HG03196 (cell line): ENCODE data around the gene IL18RAP.

Source experiments
- ATAC-seq: cut with Tn5 transposase; IDR thresholded peaks from one replicate; pipeline ENCODE4 v1.9.1; 2021; ENCODE audit not compliant: unreplicated experiment

Gene IL18RAP, protein sequence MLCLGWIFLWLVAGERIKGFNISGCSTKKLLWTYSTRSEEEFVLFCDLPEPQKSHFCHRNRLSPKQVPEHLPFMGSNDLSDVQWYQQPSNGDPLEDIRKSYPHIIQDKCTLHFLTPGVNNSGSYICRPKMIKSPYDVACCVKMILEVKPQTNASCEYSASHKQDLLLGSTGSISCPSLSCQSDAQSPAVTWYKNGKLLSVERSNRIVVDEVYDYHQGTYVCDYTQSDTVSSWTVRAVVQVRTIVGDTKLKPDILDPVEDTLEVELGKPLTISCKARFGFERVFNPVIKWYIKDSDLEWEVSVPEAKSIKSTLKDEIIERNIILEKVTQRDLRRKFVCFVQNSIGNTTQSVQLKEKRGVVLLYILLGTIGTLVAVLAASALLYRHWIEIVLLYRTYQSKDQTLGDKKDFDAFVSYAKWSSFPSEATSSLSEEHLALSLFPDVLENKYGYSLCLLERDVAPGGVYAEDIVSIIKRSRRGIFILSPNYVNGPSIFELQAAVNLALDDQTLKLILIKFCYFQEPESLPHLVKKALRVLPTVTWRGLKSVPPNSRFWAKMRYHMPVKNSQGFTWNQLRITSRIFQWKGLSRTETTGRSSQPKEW

DNA sequence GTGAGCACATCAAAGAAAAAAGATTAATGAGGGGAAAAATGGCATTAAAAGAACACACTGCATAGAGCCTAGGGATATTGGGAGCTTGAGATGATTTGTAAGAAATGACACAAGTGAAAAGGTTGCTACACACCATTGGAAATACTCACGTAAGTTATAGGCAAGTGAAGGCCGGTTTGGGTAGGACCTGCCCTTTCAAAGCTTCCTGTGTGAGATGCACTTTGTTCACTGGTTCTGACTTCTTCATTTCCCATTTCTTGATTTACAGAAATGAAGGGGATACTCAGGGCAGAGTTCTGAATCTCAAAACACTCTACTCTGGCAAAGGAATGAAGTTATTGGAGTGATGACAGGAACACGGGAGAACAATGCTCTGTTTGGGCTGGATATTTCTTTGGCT is at the start of gene IL18RAP:
IL18RAP (plus strand) TSS at position 251 of the 400 bp plus-strand sequence; CDS start at position 369, 118 bp downstream.
- no peak for ATAC-seq

DNA sequence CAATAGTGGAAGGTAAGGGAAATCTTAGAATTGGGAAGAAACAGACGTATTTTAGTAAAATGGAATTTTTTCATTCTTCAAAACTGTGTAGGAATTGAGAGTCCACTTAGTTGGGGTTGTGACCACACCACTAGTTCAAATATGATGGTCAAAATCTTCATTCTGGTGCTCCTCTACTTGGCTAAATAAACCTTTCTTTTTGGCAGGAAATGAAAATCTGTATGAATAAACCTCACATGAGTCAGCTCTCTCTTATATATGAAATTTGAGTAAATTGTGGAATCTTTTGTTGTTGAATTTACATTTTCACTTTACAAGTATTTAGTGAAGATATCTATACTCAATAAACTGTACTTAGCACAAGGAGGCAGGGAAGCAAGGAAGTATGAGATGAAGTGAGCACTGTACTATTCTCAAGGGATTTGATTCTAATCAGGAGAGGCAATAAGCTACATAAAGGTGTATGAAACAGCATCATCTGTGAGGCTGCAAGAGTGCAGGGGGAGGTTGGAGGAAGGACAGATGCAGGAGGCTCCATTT is 46.8 kb upstream of the IL18RAP start:
- ATAC-seq: no peak

DNA sequence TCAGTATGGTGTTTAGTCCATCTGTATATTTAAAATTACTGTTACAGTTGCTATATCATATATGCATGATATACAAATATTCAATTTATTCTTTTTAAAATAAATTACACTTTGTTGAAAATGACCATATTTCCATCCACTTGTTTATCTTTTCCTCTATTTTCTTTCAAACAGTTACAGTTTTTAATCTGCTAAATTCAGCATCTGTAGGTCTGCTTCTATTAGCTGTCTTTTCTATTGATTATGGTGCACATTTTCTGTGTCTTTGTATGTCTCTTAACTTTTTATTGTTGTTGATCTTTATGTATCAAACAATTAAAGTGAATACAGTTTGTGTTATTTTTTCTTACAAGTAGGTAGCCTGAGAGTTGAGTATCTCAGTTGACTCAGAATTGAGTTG is 39.2 kb upstream of the IL18RAP start:
- no peak for ATAC-seq

DNA sequence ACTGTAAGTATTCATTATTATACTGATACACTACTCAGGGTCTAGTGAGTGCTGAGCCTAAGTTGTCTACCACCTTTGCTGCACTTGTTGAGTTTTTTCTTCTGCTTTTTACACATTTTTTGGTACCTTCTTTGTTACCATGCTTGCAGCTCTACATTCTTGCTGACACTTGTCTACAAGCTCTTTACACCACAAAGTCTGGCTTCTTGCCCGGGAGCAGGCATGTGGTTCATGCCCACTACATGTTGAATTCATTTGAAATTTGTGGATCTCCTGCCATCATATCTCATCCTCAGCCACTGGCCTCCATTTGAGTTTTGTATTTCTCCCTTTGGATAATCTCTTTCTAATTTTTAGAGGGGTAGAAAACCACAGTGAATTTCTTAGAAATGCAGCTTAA is 37.4 kb upstream of the IL18RAP start:
- no peak for ATAC-seq

DNA sequence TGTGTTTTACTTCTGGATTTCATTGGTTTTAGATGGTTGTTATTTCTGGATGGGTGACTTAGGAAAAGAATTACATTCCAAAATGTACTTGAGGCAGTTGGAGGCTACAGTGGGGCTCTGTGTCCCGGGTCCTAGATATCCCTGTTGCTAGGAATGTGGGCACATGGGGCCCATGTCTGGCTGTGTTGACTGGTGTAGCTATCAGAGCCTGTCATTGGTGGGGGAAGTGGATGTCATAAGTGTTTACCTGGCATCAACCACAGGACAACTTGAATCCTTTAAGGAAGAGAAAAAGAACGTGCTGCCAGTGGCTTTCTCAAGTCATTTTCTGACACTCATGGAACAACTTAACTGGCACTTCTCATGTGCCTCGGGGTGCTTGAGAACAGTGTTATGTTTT is 37.0 kb upstream of the IL18RAP start:
- ATAC-seq: no peak

DNA sequence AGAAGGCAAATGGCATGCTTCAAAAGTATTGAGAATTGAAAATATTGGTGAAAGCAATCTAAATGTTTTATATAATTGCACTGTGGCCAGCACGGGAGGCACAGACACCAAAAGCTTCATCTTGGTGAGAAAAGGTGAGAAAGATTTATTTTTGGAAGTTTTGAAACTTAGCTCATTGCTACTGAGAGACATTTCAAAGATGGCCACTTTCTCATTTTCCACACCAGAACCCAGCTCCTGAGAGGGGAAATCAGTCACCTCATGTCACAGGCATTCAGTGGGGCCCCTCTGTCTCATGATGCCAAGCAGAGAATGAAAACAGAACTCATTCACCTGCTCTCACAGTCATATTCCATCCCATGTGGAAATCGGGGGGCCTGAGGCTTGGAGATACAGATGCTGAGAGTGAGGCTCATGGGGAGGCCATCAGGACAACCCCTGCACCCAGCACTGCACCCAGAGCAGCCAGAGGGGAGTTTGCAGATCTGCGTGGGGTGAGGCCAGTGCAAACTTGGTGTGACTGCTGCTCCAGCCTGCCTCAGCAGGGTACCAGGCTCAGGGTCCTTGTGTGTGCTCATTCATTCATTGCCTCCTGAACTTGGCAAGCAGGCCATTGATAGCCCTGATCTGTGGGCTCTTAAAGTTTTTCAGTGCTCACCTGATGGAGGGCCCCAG is 36.0 kb upstream of the IL18RAP start:
- no peak for ATAC-seq

DNA sequence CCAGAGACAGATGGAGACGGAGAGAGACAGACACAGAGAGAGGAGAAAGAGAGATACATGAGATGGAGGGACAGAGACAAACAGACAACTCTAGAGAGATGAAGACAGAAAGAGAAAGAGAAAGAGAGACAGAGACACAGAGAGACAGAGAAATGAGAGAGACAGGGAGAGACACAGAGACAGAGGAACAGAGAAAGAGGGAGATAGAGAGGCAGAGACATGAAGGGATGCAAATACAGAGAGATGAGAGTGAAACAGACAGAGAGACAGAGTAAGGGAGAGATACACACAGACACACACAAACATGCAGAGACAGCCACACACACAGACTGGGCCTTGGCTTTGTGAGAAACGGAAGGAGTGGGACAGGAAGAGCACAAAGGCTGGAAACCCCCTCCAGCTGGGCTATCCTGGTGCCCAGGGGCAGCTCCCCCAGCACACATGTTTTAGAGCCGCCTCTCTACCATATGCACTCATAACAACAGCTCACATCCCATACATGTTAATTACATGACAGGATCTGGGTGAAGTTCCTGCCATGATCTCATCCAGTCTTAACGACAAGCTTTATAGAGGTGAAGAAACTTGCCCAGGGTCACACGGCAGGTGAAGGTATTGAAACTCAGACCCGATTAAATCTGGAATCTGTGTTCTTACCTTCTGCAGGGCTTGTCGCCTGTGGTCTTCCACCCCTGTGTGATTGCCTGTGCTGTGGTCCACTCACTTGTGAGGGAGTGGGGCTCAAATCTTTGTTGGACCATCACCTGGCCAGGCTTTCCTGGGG is 35.0 kb upstream of the IL18RAP start:
- ATAC-seq: no peak

DNA sequence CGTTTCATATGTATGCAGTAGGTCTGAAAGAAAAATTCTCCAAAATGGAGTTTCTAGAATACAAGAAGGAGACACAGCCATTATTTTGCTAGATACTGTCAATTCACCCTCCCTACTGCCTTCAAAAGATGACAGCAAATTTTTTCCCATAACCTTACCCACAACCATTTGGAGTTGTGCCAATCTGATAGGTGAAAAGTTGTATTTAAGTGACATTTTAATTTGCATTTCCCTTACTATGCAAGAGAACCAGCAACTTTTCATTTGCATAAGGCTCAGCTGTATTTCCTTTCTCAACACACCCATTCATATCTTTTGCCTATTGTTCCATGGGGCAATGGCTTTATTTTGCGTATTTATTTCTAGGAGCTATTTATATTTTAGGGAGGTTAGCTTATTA is 31.4 kb upstream of the IL18RAP start:
- no peak for ATAC-seq

DNA sequence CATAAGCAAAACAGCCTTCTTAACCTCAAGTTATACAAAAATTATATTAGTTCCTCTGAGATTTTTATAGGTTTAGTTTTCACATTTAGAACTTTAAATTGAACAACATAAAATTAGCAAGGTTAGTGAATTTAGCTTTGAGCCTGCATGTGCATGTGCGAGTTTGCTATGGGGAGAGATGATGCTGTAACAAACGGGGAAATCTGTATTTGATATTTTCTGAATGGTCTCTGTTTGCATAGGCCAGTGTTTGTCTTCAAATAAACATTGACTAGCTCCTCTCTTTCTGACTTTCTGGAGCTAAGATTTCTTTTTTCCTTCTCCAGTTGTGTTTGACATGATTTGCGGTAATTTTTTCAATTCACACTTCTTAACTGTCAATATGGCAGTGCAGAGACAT is 30.9 kb upstream of the IL18RAP start:
- ATAC-seq: no peak

DNA sequence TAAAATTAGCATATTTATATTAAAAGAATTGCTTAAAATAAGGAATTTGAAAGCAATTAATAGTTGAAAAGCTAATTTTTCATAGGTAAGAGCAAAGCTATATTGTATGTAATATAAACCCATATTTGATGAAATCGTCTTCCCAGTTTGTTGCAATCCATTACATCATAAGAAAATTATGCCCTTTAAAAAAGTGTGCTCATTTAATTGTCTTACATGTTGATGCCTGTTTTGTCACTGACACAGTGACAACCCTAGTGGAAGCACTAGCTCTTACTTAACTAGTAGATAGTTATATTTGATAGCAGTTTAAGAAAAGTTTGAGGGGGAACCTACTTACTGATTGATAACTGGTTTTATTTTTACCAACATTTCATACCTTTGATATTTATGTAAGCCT is 30.0 kb upstream of the IL18RAP start:
- no peak for ATAC-seq

DNA sequence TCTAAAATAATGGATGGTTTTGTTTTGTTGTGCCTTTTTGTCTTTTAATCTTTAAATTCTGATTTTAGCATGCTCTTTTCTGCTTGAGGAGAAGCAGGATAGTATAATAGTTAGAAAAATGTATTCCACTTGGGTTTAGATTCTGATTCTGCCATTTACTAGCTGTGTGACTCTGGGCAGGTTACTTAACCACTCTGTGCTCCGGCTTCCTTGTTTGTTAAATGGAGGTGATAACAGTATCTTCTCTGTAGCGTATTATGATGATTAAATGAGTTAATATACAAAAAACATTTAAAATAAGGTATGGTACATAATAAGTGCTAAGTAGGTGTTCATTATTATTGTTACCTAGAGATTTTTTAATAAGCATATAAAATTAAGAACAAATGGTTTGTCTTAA is 26.9 kb upstream of the IL18RAP start:
- no peak for ATAC-seq

DNA sequence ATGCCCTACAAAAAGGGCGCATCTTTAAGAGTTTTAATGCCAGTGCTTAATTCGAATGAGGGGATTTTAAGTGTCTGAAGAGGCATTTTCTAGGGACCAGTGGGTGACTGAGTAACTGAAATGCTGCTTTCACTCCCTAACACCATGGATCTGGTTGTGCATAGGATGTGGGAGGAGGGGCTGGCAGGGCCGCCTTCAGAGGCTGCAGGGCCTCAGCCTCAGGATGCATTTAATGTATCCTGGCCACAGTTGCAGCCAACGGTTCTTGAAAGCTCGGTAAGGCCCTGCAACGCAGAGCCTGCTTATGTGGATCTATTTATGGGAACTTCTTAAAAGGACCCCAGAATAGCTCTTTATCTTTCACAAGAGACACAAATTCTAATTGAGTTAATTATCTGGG is 25.8 kb upstream of the IL18RAP start:
- ATAC-seq: no peak

DNA sequence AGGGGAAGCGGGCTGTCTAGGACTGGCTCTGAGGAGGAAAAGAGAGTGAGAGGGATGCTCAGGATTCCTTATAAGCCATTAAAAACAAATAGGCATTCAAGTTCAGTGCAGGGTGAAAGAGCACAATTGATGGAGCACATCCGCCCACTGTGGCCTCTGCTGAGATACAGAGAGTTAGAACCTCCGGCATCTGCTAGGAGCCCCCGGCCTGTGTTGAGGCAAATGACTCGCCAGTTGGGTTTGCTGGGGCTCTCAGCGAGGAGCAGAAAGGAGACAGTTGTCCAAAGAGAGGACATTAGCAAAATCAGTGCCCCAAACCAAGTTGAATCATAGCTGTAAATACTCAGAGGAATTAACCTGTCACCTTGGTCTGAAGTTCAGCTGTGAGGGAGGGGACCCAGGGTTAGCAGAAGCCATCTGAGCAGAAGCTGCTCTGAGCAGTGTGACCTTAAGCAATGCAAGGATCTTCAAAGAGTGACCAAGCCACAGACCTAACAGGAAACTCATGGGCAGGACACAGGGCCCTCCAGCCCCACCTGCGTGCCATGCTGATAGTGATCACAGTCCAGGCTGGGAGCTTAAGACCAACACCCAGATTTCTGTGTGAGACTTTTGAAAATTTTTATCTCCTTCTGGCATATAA is 23.3 kb upstream of the IL18RAP start:
- ATAC-seq: no peak

DNA sequence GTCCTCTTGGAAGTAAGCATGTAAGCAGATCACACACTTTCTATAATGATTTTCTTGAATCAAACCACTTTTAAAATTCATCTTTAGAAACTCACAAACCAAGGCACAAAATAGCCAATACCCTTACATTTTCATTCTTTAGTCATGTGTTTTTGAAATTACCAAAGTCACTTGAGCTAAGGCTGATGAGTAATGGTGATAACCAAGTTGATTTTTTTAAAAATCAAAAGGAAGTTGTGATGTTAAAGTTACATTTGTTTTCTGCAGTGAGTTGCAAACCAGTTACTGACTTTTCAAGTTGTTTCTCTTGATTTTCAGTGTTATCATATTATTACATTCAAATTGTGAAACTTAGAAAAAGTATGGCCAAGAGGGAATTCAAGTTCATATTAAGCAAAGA is 21.5 kb upstream of the IL18RAP start:
- no peak for ATAC-seq

DNA sequence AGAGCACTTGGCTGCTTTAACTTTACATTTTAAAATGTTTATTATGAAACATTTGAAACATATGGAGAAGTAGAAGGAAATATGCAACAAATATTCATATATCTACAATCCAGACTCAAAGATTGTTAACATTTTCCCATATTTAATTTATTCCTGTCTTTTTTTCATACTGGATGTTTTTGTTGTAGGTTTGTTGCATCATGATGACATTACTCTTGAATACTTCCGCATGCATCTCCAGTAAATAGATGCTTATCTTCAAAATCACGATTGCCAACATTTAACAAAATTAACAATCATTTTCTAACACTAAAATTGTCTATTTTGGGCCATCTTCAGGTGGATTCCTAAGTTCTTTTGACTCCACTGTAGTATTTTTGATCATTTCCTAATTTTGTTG is 21.1 kb upstream of the IL18RAP start:
- no peak for ATAC-seq

DNA sequence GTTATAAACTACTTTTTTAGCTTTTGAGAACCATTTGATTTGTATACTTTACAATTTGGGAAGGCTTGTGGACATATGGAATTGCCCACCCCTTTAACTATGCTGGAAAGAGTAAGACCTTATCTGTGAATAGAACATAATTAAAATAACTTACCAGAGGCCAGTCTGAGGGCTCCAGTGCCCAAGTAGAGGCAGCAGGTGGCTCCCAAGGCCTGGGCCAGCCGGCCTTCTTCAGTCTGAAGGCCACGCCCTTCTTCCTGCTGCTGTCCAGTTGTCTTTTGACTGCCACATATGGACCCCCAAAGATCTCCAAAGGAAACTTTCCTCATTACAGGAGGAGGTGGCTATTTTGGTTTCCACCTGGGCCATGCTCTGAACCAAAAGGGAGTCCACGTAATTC is 12.0 kb upstream of the IL18RAP start:
- ATAC-seq: no peak

DNA sequence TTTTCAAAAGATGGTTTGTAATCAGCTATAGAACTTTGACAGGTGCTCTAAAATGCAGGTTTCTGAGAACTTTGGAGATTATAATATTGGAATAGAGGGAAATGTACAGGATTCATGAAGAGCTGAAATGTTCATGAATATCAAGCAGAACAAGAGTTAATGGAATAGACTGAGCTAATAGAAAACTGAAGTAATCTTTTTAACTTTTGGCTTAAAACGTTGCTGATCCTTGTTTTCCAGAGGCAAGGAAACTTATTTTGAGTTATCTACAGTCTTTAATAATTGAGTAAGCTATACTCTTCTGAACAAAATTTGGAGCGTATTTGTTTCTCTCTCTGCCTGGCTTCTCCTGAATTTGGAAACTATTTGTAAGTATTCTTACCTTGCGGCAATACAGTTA is 10.8 kb upstream of the IL18RAP start:
- ATAC-seq: no peak

DNA sequence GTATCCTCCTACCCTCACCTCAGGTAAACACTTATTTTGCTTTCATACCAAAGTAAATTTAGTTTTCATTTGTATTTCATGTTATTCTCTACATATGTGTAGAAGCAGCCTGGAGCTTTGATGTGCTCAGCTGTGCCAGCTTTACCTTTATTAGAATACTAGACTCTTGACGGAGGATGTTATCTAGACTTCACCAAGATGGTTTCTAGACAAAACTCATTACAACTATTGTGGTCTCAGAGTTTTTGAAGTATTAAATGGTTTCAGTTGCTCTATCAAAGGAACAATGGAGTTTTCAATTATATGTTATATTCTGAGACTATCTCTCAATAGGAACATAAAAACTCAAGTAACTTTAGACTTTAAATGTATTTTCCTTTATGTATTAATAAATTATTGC is 5.0 kb upstream of the IL18RAP start:
- ATAC-seq: peak; percentile 57

DNA sequence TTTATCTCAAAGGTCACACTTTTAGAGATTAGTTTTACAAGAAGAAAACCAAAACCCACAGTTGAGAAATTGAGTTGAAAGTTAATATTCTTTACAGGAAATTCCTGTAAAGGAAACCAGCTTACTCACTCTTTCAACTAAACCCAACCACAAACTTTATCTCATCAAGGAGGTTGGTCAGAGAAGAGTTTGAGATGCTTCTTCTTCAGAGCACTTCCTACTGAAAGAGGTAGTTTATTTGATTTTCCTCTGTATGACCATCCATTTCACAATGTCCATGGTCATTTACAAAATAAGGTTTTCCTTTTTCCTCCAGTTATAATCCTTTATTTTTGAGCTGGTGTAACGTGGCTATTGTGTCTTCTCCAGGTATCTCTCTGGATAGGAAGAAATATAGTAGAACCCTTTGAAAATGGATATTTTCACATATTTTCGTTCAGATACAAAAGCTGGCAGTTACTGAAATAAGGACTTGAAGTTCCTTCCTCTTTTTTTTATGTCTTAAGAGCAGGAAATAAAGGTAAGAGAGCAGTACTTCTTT is 4.5 kb upstream of the IL18RAP start:
- peak; percentile 91 for ATAC-seq

DNA sequence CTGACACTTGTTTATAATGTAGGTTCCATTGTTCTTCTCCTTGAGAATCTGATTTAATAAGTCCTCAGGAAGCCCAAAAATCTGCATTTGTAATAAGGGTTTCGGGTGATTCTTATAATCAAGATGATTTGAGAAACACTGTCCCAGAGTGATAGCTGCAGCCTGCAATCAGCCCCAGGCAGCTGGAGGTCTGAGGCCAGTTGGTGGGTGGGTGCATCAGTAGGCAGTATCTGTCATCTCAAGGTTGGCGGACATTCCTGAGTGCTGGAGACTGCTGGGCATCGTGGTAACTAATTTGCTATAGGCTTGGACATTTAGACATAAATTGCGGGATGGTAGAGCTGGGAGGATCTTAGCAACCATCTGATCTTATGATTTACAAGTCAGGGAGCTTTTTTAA is 2.7 kb upstream of the IL18RAP start:
- no peak for ATAC-seq
